Measurements from ENCODE around the gene NBPF1.
"Not testable (repeated sequence)": the region's sequence is repeated elsewhere in the genome, so short reads cannot be mapped to it uniquely, and the experiment has no call there.

NBPF1 gene

DNA sequence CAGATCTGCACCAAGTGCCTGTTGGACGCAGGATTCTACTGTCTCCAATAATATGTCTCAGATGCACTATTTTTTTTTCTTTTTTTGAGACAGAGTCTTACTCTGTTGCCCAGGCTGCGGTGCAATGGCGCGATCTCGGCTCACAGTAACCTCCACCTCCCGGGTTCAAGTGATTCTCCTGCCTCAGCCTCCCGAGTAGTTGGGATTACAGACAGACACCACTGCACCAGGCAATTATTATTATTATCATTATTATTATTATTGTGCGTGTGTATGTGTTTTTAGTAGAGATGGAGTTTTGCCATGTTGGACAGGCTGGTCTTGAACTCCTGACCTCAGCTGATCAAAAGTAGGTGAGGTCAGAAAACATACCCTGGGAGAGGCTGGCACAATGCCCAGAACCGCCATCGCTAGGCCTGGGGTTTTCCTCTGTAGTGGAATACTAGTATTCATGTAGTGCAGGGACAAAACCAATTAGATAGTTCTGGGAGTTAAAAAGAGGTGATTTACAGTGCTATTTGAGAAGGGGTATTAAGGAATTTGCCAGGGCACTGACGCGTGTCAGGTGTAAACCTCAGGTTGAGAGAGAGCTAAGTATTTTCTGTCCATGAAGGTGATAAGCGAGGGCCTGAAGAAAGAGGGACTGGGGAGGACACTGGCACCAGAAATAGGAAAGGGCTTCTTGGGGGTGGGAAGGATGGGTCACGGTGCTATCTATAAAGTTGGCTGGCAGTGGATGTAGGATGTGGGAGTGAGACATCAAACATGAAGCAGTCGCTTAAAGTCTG is 100.5 kb downstream of the NBPF1 start:
- DNase-seq, result not testable (repeated sequence)
